ENCODE data around the gene RFX3.

GRCh38 chr9:3336951-3337350 lies 188.8 kb downstream of the RFX3 start:
- TF ChIP-seq CTCF (conservative IDR thresholded peaks at IDR 0.05) (no peak), EZH2 (IDR thresholded peaks at IDR 0.05; ENCODE audit: low read depth) (no peak)

All from PC-9 (cell line).